Pericardium fibroblast (primary cell): Measurements from ENCODE around the gene KRTAP4-16. TPM values are rescaled to one million over a fixed set of nuclear protein-coding genes. Genes with fewer than 3 reads are reported as not detected.

Experiments
- total RNA-seq: library from RNA; depleted of rRNA; stranded (reverse); fragments of >200 nt; gene quantifications from 2 replicates; pipeline ENCODE4 v1.2.3, GENCODE V29; 2015

KRTAP4-16 gene
- not detected in 2 replicates for total RNA-seq

DNA sequence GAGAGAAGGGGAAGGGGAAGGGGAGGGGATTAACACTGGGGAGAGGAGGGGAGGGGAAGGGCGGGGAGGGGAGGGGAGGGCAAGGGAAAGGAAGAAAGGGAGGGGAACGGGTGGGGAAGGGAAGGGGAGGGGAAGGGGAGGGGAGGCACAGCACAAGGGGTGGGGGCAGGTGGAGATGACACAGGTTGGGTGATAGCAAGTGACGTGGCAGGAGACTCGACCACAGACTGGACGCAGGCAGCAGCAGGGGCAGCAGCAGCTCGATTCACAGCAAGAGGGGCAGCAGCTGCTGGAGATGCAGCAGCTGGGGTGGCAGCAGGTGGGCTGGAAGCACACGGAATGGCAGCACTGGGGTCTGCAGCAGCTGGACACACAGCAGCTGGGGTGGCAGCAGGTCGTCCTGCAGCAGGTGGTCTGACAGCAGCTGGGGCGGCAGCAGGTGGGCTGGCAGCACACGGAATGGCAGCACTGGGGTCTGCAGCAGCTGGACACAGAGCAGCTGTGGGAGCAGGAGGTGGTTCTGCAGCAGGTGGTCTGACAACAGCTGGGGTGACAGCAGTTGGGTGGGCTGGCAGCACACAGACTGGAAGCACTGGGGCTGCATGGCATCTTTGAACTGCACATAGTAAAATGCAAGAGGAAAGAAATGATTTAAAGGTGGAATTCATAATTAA is at the start of gene KRTAP4-16:
KRTAP4-16 (minus strand) TSS at position 624 of the 674 bp plus-strand sequence; CDS start at position 624, 0 bp downstream.

GRCh38 chr17:41149652-41149985 is 47.6 kb upstream of the KRTAP4-16 start, which contains the start of gene KRTAP4-5:
Gene KRTAP4-5, minus strand, starts transcription at chr17:41149825. Its CDS starts 58 bp downstream, at chr17:41149767.

GRCh38 chr17:41140360-41141131 is 38.5 kb upstream of the KRTAP4-16 start, which contains the start of gene KRTAP4-6:
Gene KRTAP4-6, minus strand, starts transcription at chr17:41140544. Its CDS starts 57 bp downstream, at chr17:41140487.

GRCh38 chr17:41123991-41124371 is 22.0 kb upstream of the KRTAP4-16 start, which contains the start of gene KRTAP4-12:
Gene KRTAP4-12, minus strand, starts transcription at chr17:41124182. Its CDS starts 60 bp downstream, at chr17:41124122.

GRCh38 chr17:41117846-41118386 is 15.9 kb upstream of the KRTAP4-16 start, which contains the start of gene KRTAP4-11:
Gene KRTAP4-11, minus strand, starts transcription at chr17:41118373. Its CDS starts 58 bp downstream, at chr17:41118315.

DNA sequence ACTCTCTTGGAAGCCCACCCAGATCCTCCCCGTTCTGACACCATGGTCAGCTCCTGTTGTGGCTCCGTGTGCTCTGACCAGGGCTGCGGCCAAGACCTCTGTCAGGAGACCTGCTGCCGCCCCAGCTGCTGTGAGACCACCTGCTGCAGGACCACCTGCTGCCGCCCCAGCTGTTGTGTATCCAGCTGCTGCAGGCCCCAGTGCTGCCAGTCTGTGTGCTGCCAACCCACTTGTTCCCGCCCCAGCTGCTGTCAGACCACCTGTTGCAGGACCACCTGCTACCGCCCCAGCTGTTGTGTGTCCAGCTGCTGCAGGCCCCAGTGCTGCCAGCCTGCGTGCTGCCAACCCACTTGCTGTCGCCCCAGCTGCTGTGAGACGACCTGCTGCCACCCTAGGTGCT is 3.3 kb upstream of the KRTAP4-16 start, which contains the start of gene KRTAP4-9:
KRTAP4-9 (plus strand) TSS at position 43 of the 400 bp plus-strand sequence; CDS start at position 43, 0 bp downstream.

DNA sequence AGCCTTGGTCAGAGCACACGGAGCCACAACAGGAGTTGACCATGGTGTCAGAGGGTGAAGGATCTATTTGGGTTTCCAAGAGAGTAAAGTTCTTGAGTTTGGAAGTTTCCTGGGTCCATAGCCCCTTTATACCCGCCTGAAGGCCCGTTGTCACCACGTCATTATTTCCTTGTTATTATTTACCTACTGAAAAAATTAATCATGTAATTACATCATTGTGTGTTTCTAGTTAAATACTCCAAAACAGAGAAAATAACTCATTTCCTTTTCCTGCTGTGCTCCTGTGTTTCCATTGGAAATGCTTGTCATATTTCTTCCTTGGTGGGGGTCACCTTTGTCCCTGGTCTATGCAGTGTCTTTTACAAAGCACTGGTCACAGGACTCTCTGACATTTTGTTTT is 4.0 kb downstream of the KRTAP4-16 start, which contains the start of gene KRTAP4-8:
KRTAP4-8 (minus strand) TSS at position 101 of the 400 bp plus-strand sequence; CDS start at position 43, 58 bp downstream.

DNA sequence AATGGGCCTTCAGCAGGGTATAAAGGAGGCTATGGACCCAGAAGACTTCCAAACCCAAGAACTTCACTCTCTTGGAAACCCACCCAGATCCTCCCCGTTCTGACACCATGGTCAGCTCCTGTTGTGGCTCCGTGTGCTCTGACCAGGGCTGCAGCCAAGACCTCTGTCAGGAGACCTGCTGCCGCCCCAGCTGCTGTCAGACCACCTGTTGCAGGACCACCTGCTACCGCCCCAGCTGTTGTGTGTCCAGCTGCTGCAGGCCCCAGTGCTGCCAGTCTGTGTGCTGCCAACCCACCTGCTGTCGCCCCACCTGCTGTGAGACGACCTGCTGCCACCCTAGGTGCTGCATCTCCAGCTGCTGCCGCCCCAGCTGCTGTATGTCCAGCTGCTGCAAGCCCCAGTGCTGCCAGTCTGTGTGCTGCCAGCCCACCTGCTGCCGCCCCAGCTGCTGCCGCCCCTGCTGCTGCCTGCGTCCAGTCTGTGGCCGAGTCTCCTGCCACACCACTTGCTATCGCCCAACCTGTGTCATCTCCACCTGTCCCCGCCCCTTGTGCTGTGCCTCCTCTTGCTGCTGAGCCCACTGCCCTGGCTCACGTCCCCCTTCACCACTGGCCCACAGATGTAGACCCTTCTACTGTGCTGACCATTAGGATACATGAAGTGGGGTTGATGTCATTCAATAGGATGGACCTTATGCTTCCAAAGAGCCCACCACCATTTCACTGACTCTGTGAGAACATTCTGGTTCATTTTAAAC is 17.7 kb downstream of the KRTAP4-16 start, which contains the start of gene KRTAP4-7:
KRTAP4-7 (plus strand) TSS at position 51 of the 757 bp plus-strand sequence; CDS start at position 108, 57 bp downstream.

GRCh38 chr17:41065829-41066624 is 36.0 kb downstream of the KRTAP4-16 start, which contains the start of gene KRTAP2-4:
Gene KRTAP2-4, minus strand, starts transcription at chr17:41065879. Its CDS starts 34 bp downstream, at chr17:41065845.

DNA sequence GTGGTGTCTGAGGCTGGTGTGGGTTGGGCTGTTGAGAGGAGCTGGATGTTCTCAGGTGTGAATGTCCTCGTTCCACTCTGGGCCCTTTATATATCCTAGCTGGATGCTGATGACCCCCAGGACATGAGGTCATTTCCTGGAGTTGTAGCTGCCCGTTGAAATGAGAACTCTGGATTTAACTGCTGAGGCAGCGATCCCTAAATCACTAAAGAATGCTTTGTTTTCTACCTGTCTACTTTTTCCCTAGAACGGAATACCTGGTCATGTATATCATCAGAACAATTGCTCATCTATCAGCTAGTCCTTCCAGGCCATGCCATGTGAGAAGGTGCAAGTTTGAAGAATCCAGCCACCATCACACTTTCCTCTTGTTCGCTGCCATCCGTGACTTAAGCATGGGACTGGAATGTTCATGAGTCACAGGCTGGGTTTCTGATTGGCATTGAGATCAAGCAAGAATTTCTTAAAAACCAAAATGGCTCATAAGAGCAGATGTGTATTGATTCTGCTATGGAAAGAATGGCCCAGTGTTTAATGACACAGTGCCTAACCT is 41.9 kb downstream of the KRTAP4-16 start, which contains the start of gene KRTAP2-3:
KRTAP2-3 (minus strand) TSS at position 63 of the 553 bp plus-strand sequence. CDS start 64 bp downstream, outside the sequence.

DNA sequence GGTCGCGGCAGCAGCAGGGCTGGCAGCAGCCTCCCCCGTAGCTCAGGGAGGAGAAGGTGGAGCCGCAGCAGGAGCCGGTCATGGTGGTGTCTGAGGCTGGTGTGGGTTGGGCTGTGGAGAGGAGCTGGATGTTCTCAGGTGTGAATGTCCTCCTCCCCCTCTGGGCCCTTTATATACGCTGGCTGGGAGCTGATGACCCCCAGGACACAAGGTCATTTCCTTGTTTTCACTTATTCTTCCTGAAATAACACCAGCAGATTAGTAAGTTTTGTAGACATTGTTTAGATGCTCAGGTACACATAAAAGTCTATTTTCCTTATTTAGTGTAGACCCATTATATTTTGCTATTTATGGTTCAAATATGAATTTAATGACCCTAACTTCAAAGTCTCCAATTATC is 46.9 kb downstream of the KRTAP4-16 start, which contains the start of gene KRTAP2-2:
KRTAP2-2 (minus strand) TSS at position 101 of the 400 bp plus-strand sequence; CDS start at position 82, 19 bp downstream.

Other genes with a start within 250 kb of the KRTAP4-16 start
- not detected in 2 replicates for gene KRT12, start 235.0 kb downstream of the KRTAP4-16 start, total RNA-seq
- not detected in 2 replicates for gene KRT20, start 217.0 kb downstream of the KRTAP4-16 start, total RNA-seq
- not detected in 2 replicates for gene KRT23, start 164.6 kb downstream of the KRTAP4-16 start, total RNA-seq
- gene KRT39, start 135.3 kb downstream of the KRTAP4-16 start, total RNA-seq = not detected in 2 replicates
- not detected in 2 replicates for gene KRT40, start 117.9 kb downstream of the KRTAP4-16 start, total RNA-seq
- gene KRTAP3-3, start 108.0 kb downstream of the KRTAP4-16 start, total RNA-seq = not detected in 2 replicates
- not detected in 2 replicates for gene KRTAP3-2, start 102.3 kb downstream of the KRTAP4-16 start, total RNA-seq
- not detected in 2 replicates for gene KRTAP3-1, start 93.1 kb downstream of the KRTAP4-16 start, total RNA-seq
- gene KRTAP1-5, start 75.0 kb downstream of the KRTAP4-16 start, total RNA-seq = not detected in 2 replicates
- not detected in 2 replicates for gene KRTAP1-4, start 72.0 kb downstream of the KRTAP4-16 start, total RNA-seq
- not detected in 2 replicates for gene KRTAP1-3, start 67.3 kb downstream of the KRTAP4-16 start, total RNA-seq
- gene KRTAP1-1, start 60.8 kb downstream of the KRTAP4-16 start, total RNA-seq = not detected in 2 replicates
- gene KRTAP2-1, start 54.9 kb downstream of the KRTAP4-16 start, total RNA-seq = not detected in 2 replicates
- gene KRTAP2-2, start 47.0 kb downstream of the KRTAP4-16 start, total RNA-seq = not detected in 2 replicates
- not detected in 2 replicates for gene KRTAP2-3, start 42.1 kb downstream of the KRTAP4-16 start, total RNA-seq
- gene KRTAP2-4, start 36.3 kb downstream of the KRTAP4-16 start, total RNA-seq = not detected in 2 replicates
- gene KRTAP4-7, start 18.1 kb downstream of the KRTAP4-16 start, total RNA-seq = not detected in 2 replicates
- not detected in 2 replicates for gene KRTAP4-8, start 4.1 kb downstream of the KRTAP4-16 start, total RNA-seq
- not detected in 2 replicates for gene KRTAP4-9, start 3.2 kb upstream of the KRTAP4-16 start, total RNA-seq
- gene KRTAP4-11, start 16.2 kb upstream of the KRTAP4-16 start, total RNA-seq = not detected in 2 replicates
- gene KRTAP4-12, start 22.0 kb upstream of the KRTAP4-16 start, total RNA-seq = not detected in 2 replicates
- not detected in 2 replicates for gene KRTAP4-6, start 38.3 kb upstream of the KRTAP4-16 start, total RNA-seq
- not detected in 2 replicates for gene KRTAP4-5, start 47.6 kb upstream of the KRTAP4-16 start, total RNA-seq
- not detected in 2 replicates for gene KRTAP4-4, start 58.5 kb upstream of the KRTAP4-16 start, total RNA-seq
- gene KRTAP4-3, start 66.0 kb upstream of the KRTAP4-16 start, total RNA-seq = not detected in 2 replicates
- gene KRTAP4-2, start 76.0 kb upstream of the KRTAP4-16 start, total RNA-seq = not detected in 2 replicates
- gene KRTAP4-1, start 82.7 kb upstream of the KRTAP4-16 start, total RNA-seq = not detected in 2 replicates
- gene KRTAP9-1, start 87.7 kb upstream of the KRTAP4-16 start, total RNA-seq = not detected in 2 replicates
- not detected in 2 replicates for gene KRTAP9-2, start 124.4 kb upstream of the KRTAP4-16 start, total RNA-seq
- gene KRTAP9-3, start 130.2 kb upstream of the KRTAP4-16 start, total RNA-seq = not detected in 2 replicates
- not detected in 2 replicates for gene KRTAP9-8, start 135.8 kb upstream of the KRTAP4-16 start, total RNA-seq
- gene KRTAP9-4, start 147.5 kb upstream of the KRTAP4-16 start, total RNA-seq = not detected in 2 replicates
- not detected in 2 replicates for gene KRTAP9-9, start 153.2 kb upstream of the KRTAP4-16 start, total RNA-seq
- gene KRTAP9-6, start 163.2 kb upstream of the KRTAP4-16 start, total RNA-seq = not detected in 2 replicates
- gene KRTAP9-7, start 173.5 kb upstream of the KRTAP4-16 start, total RNA-seq = not detected in 2 replicates
- gene KRTAP29-1, start 200.6 kb upstream of the KRTAP4-16 start, total RNA-seq = not detected in 2 replicates
- gene KRTAP16-1, start 207.1 kb upstream of the KRTAP4-16 start, total RNA-seq = not detected in 2 replicates
- not detected in 2 replicates for gene KRTAP17-1, start 213.5 kb upstream of the KRTAP4-16 start, total RNA-seq
- gene KRT33A, start 248.6 kb upstream of the KRTAP4-16 start, total RNA-seq = not detected in 2 replicates